ENCODE data around the gene CEACAM19. TPM values are rescaled to one million over a fixed set of nuclear protein-coding genes. Genes with fewer than 3 reads are reported as not detected.
A peak's percentile ranks its signal among the peaks of the same experiment; 100 is the strongest.

CEACAM19 gene
- total and polyA plus RNA-seq, 8 donors, result 0.58 to 17.0 (median 2.8) TPM

DNA sequence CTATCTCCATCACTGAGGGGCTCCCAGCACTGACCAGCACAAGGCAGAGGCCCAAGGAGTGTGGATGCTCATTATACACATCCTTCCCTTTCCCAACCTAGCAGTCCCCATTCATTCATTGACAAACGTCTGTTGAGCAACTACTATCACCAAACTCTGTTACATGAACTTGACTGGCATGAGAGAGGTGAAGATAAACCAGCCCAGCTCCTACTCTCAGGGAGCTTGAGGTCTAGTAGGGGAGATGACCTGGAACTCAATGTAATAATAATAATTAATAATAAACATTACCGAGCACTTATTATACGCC is 18.8 kb downstream of the CEACAM19 start:
- Histone ChIP-seq H3K4me1 (peaks cover 18 to 58% (median 35%) of the 10 kb centered on the region in 4 donors), H3K36me3 (no peaks in the 10 kb centered on the region), H3K4me3 (no peak overlapping the region), H3K27me3 (no peaks in the 10 kb centered on the region), H3K9me3 (no peaks in the 10 kb centered on the region), H3K27ac (peak overlapping the region in 1 of 5 donors; percentile 42)
- no peak for TF ChIP-seq POLR2AphosphoS5 (IDR thresholded peaks at IDR 0.05)
- TF ChIP-seq, protein P1, sequence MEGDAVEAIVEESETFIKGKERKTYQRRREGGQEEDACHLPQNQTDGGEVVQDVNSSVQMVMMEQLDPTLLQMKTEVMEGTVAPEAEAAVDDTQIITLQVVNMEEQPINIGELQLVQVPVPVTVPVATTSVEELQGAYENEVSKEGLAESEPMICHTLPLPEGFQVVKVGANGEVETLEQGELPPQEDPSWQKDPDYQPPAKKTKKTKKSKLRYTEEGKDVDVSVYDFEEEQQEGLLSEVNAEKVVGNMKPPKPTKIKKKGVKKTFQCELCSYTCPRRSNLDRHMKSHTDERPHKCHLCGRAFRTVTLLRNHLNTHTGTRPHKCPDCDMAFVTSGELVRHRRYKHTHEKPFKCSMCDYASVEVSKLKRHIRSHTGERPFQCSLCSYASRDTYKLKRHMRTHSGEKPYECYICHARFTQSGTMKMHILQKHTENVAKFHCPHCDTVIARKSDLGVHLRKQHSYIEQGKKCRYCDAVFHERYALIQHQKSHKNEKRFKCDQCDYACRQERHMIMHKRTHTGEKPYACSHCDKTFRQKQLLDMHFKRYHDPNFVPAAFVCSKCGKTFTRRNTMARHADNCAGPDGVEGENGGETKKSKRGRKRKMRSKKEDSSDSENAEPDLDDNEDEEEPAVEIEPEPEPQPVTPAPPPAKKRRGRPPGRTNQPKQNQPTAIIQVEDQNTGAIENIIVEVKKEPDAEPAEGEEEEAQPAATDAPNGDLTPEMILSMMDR (IDR thresholded peaks at IDR 0.05), result no peak
- TF ChIP-seq POLR2A (IDR thresholded peaks at IDR 0.05), result no peak
- TF ChIP-seq EP300 (IDR thresholded peaks at IDR 0.05), result no peak
- 82 to 91% (median 87%) methylated on average over 3 of the region's 3 CpGs for WGBS, 5 donors
- intact Hi-C loops (cut with DNase I; ENCODE audit: low total_unique reads), result no loop called here
- DNase-seq, result no peak

DNA sequence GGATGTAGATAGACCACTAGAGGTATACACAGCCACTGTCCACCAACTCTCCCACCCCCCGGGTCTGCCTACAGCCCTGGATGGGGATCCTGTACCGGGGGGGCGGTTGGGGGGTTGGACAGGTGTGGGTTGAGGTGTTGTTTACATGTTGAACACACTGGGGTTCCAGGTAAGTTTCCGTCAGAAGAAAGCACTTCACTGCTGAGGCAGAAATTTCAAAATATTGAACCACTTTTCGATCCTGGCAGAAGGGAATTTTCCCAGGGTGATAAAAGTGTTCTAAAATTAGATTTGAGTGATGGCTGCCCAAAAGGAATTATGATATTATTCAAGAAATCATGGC is 21.1 kb downstream of the CEACAM19 start:
- Histone ChIP-seq H3K4me1 (peaks cover 20 to 52% (median 40%) of the 10 kb centered on the region in 4 donors), H3K9me3 (no peaks in the 10 kb centered on the region), H3K27me3 (peaks cover 0 to 2% (median 0%) of the 10 kb centered on the region in 3 donors), H3K36me3 (no peaks in the 10 kb centered on the region), H3K27ac (peak overlapping the region; percentile 75 to 87 (median 80)), H3K4me3 (no peak overlapping the region)
- DNase-seq, result no peak
- no peak for TF ChIP-seq EP300 (IDR thresholded peaks at IDR 0.05)
- TF ChIP-seq, protein P1 (IDR thresholded peaks at IDR 0.05), result no peak
- intact Hi-C loops (cut with DNase I; ENCODE audit: low total_unique reads), result no loop called here
- 15 to 31% (median 26%) methylated on average over 5 of the region's 5 CpGs for WGBS, 5 donors

DNA sequence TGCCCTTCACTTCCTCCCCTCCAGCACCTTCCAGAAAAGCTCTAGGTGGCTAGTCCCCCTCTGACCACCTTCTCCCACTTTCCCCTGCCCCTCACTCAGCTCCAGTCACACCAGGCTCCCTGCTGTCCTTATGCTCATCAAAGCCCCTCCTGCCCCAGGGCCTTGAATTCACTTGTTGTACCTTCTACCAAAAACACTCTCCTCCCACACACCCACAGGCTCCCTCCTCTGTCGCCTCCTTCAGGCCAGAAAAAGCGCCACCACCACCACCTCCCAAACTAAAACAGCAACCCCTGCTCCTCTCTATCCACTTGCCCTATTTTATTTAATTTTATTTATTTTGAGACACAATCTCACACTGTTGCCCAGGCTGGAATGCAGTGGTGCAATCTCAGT is 22.9 kb downstream of the CEACAM19 start:
- no peak overlapping the region for H3K4me3 ChIP-seq
- TF ChIP-seq EP300 (IDR thresholded peaks at IDR 0.05), result no peak
- TF ChIP-seq, protein P1 (IDR thresholded peaks at IDR 0.05), result no peak
- no peak for TF ChIP-seq POLR2A (IDR thresholded peaks at IDR 0.05)
- no peak for TF ChIP-seq POLR2AphosphoS5 (IDR thresholded peaks at IDR 0.05)
- H3K36me3 ChIP-seq, result no peaks in the 10 kb centered on the region
- peaks cover 18 to 48% (median 37%) of the 10 kb centered on the region in 4 donors for H3K4me1 ChIP-seq
- peak overlapping the region; percentile 60 to 85 (median 82) for H3K27ac ChIP-seq
- WGBS, 5 donors, result 69 to 81% (median 77%) methylated on average over 2 of the region's 2 CpGs
- H3K27me3 ChIP-seq, result peaks cover 0 to 19% (median 0%) of the 10 kb centered on the region in 3 donors
- H3K9me3 ChIP-seq, result no peaks in the 10 kb centered on the region
- no peak for DNase-seq
- intact Hi-C loops (cut with DNase I; ENCODE audit: low total_unique reads), result no loop called here

DNA sequence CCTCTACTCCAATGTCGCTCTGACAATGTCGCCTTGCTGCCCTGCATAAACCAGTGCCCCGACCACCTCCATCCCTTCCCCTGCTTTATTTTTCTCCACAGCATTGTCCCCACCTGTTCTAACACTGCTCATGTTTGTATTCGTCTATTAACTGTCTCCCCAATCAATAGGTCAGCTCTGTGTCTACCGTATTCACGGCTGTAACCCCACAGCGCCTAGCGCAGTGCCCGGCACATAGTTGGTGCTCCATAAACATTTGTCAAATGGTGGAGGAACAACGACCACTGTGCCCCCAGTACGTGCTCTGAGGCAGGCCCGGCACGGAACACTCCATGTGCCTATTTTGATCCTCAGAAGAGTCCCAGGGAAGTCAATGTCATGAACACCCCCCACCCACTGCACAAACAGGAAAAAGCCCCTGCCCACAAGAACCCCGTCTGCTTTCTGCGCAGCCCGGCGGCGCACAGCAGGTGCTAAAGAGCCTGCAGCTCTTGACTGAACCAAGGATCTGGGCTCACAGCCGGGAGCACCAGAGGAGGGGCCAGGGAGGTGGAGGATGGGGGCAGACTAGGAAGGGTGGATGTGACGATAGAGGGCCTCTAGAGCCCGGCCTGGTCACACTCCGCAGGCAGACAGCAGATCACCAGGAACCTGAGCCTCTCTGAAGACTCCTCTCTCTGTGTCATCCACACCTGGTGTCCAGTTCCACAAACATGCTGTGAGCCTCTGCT is 25.8 kb downstream of the CEACAM19 start:
- no peaks in the 10 kb centered on the region for H3K36me3 ChIP-seq
- intact Hi-C loops (cut with DNase I; ENCODE audit: low total_unique reads), result no loop called here
- H3K4me3 ChIP-seq, result no peak overlapping the region
- H3K27ac ChIP-seq, result peak overlapping the region in 3 of 5 donors; percentile 9 to 28 (median 15)
- no peaks in the 10 kb centered on the region for H3K9me3 ChIP-seq
- H3K4me1 ChIP-seq, result peaks cover 9 to 36% (median 25%) of the 10 kb centered on the region in 4 donors
- H3K27me3 ChIP-seq, result peaks cover 0 to 19% (median 0%) of the 10 kb centered on the region in 3 donors
- WGBS, 5 donors, result 52 to 63% (median 62%) methylated on average over 21 to 22 of the region's 22 CpGs
- no peak for TF ChIP-seq POLR2A (IDR thresholded peaks at IDR 0.05)
- TF ChIP-seq EP300 (IDR thresholded peaks at IDR 0.05), result no peak
- no peak for TF ChIP-seq POLR2AphosphoS5 (IDR thresholded peaks at IDR 0.05)
- TF ChIP-seq, protein P1 (IDR thresholded peaks at IDR 0.05), result no peak
- DNase-seq, result peak in 1 of 2 donors; percentile 28
